Activated CD8-positive, alpha-beta T cell treated with anti-CD3 and anti-CD28 coated beads for 36 hours (primary cell): ENCODE data around the gene MEOX2. TPM values are rescaled to one million over a fixed set of nuclear protein-coding genes. Genes with fewer than 3 reads are reported as not detected.

Experiments
- ATAC-seq: fragments of 200-7000 bp; cut with Tn5 transposase; one replicate; pipeline ENCODE4 v1.10.0; 2021; ENCODE audit warnings: mild to moderate bottlenecking, moderate library complexity
- CTCF ChIA-PET: fragments of 350-600 bp; sonication (Branson Sonifier 250); formaldehyde crosslinking; loops from one replicate; lab custom pipeline; 2021; ENCODE audit warnings: antibody characterized with exemption; lab: Charles Lee
- POLR2A ChIA-PET: fragments of 350-600 bp; sonication (Branson Sonifier 250); formaldehyde crosslinking; loops from one replicate; lab custom pipeline; 2021; ENCODE audit warnings: antibody characterized with exemption; lab: Charles Lee
- DNase-seq: peaks from one replicate; pipeline ENCODE4 v3.0.0-alpha.2; 2020
- H3K27ac Mint-ChIP-seq: one replicate; pipeline ENCODE4 v1.8.0; 2021; ENCODE audit warnings: mild to moderate bottlenecking, mixed read lengths
- H3K27me3 Mint-ChIP-seq: one replicate; pipeline ENCODE4 v1.8.0; 2021; ENCODE audit warnings: mixed read lengths
- H3K36me3 Mint-ChIP-seq: one replicate; pipeline ENCODE4 v1.8.0; 2021; ENCODE audit warnings: low read depth, mixed read lengths
- H3K4me1 Mint-ChIP-seq: one replicate; pipeline ENCODE4 v1.8.0; 2021; ENCODE audit warnings: low read depth, mixed read lengths
- H3K4me3 Mint-ChIP-seq: one replicate; pipeline ENCODE4 v1.8.0; 2021; ENCODE audit warnings: mild to moderate bottlenecking, moderate library complexity, mixed read lengths
- H3K9me3 Mint-ChIP-seq: one replicate; pipeline ENCODE4 v1.8.0; 2021; ENCODE audit warnings: mixed read lengths
- CTCF ChIP-seq: fragments of 200-600 bp; IDR thresholded peaks from one replicate; pipeline ENCODE4 v1.8.0; 2022; ENCODE audit warnings: antibody characterized with exemption, mild to moderate bottlenecking
- intact Hi-C: fragments of 100-400 bp; cut with micrococcal nuclease; formaldehyde crosslinking; loops from one replicate; pipeline ENCODE4 v1.10.0; 2022
- total RNA-seq, 2 experiments: library from RNA; stranded (reverse); gene quantifications; one replicate each; pipeline ENCODE4 v1.2.3, GENCODE V29; 2021

Gene MEOX2
- total RNA-seq: not detected

GRCh38 chr7:15686295-15686956 lies at the start of gene MEOX2:
Gene MEOX2 (minus strand): TSS chr7:15686683. CDS start chr7:15686402, 281 bp downstream.
- intact Hi-C loops: no loop called here
- Mint-ChIP-seq H3K4me1 (no peaks in the 10 kb centered on the region), H3K27me3 (peaks cover 33% of the 10 kb centered on the region), H3K9me3 (peaks cover 3% of the 10 kb centered on the region), H3K4me3 (no peak within 1 kb of the TSS), H3K36me3 (peaks cover 3% of the 10 kb centered on the region), H3K27ac (no peak within 1 kb of the TSS)
- ATAC-seq (no peak), DNase-seq (no peak)
- TF ChIP-seq CTCF: no peak
- ChIA-PET POLR2A (no interaction called here), CTCF (interaction anchor here (0.6 to 1.3 kb wide), 2 partner anchors 35 to 288 kb away, joined by 3 read pairs; no protein-coding TSS in a partner anchor)

- no peaks in the 10 kb centered on the region for H3K4me1 Mint-ChIP-seq
- no peak for TF ChIP-seq CTCF
- CTCF ChIA-PET: interaction anchor here (1.0 kb wide), 1 partner anchor 9 kb away, joined by 4 read pairs; no protein-coding TSS in a partner anchor
Measured at GRCh38 chr7:15729746-15730145, 43.3 kb upstream of the MEOX2 start.

GRCh38 chr7:15725051-15725450 lies 38.6 kb upstream of the MEOX2 start:
- H3K4me3 Mint-ChIP-seq: no peak overlapping the region
- H3K27ac Mint-ChIP-seq: no peak overlapping the region
- peaks cover 2% of the 10 kb centered on the region for H3K9me3 Mint-ChIP-seq
- no peaks in the 10 kb centered on the region for H3K36me3 Mint-ChIP-seq
- DNase-seq (no peak), ATAC-seq (no peak)
- no peaks in the 10 kb centered on the region for H3K4me1 Mint-ChIP-seq
- no peaks in the 10 kb centered on the region for H3K27me3 Mint-ChIP-seq
- CTCF ChIA-PET: no interaction called here
- intact Hi-C loops: no loop called here
- TF ChIP-seq CTCF: no peak
- POLR2A ChIA-PET: no interaction called here

More at GRCh38 chr7:15729746-15730145, 43.3 kb upstream of the MEOX2 start:
- ATAC-seq (no peak), DNase-seq (no peak)
- intact Hi-C loops: no loop called here
- peaks cover 3% of the 10 kb centered on the region for H3K9me3 Mint-ChIP-seq
- H3K27me3 Mint-ChIP-seq: no peaks in the 10 kb centered on the region
- H3K36me3 Mint-ChIP-seq: no peaks in the 10 kb centered on the region
- no peak overlapping the region for H3K27ac Mint-ChIP-seq
- POLR2A ChIA-PET: interaction anchor here (0.6 kb wide), 1 partner anchor 34 kb away, joined by 3 read pairs; no protein-coding TSS in a partner anchor
- H3K4me3 Mint-ChIP-seq: no peak overlapping the region

GRCh38 chr7:15723841-15724240 lies 37.4 kb upstream of the MEOX2 start:
- POLR2A ChIA-PET: no interaction called here
- Mint-ChIP-seq H3K4me3 (no peak overlapping the region), H3K4me1 (no peaks in the 10 kb centered on the region), H3K27me3 (no peaks in the 10 kb centered on the region), H3K9me3 (peaks cover 2% of the 10 kb centered on the region), H3K27ac (no peak overlapping the region), H3K36me3 (no peaks in the 10 kb centered on the region)
- ATAC-seq (no peak), DNase-seq (no peak)
- intact Hi-C loops: no loop called here
- TF ChIP-seq CTCF: no peak
- CTCF ChIA-PET: no interaction called here

GRCh38 chr7:15720849-15721471 lies 34.5 kb upstream of the MEOX2 start:
- no peaks in the 10 kb centered on the region for H3K9me3 Mint-ChIP-seq
- peak; percentile 76 for TF ChIP-seq CTCF
- no peaks in the 10 kb centered on the region for H3K4me1 Mint-ChIP-seq
- ATAC-seq (no peak), DNase-seq (peak; percentile 28)
- H3K27ac Mint-ChIP-seq: no peak overlapping the region
- CTCF ChIA-PET: interaction anchor here (0.8 to 1.7 kb wide), 6 partner anchors 9 to 35 kb away, joined by 3 to 5 read pairs (median 4); partner anchors contain the start of gene MEOX2
- intact Hi-C loops: no loop called here
- POLR2A ChIA-PET: no interaction called here
- no peaks in the 10 kb centered on the region for H3K36me3 Mint-ChIP-seq
- H3K4me3 Mint-ChIP-seq: no peak overlapping the region
- no peaks in the 10 kb centered on the region for H3K27me3 Mint-ChIP-seq
